HepG2 (cell line): ENCODE measurements around the gene MAP3K5. TPM values are rescaled to one million over a fixed set of nuclear protein-coding genes. Genes with fewer than 3 reads are reported as not detected.

Experiments used
- EP300 ChIP-seq, 3 experiments: sonication (generic) in 1 of 3; formaldehyde crosslinking in 1 of 3; IDR thresholded peaks; 2 replicates each; pipeline versions ENCODE4 v1.5.1 to v1.6.1; 2011 to 2020; ENCODE audit warnings: low read depth in 2 of 3, low read length in 2 of 3, borderline replicate concordance in 1 of 3, improper control_type of control experiment in 1 of 3, mild to moderate bottlenecking in 1 of 3, missing genetic modification reagents in 1 of 3, moderate library complexity in 1 of 3
- SMARCE1 ChIP-seq: fragments of 450-650 bp; IDR thresholded peaks from 2 replicates; pipeline ENCODE4 v1.6.1; 2017; ENCODE audit warnings: borderline replicate concordance
- ZNF530 ChIP-seq: sonication (generic); formaldehyde crosslinking; IDR thresholded peaks from 2 replicates; pipeline ENCODE4 v1.5.0; 2020; ENCODE audit warnings: low read depth, mild to moderate bottlenecking, missing genetic modification reagents
- polyA plus RNA-seq, 8 experiments: library from polyadenylated mRNA; depleted of rRNA in 3 of 8; stranded (reverse) in 7 of 8; unstranded in 1 of 8; fragments of >200 nt; fragmentation: Illumina TruSeq in 4 of 8; extraction: Trizol in 4 of 8; gene quantifications; 2 replicates each; pipeline versions ENCODE4 v1.2.1 to v1.2.3, GENCODE V29; 2011 to 2016; ENCODE audit warnings: low read depth in 4 of 8, missing spikeins in 1 of 8, mixed read lengths in 1 of 8; ENCODE audit not compliant: insufficient read depth in 1 of 8
- total RNA-seq, 5 experiments: library from RNA; depleted of rRNA; stranded (reverse); fragments of >200 nt; fragmentation: Illumina TruSeq; extraction: Trizol; gene quantifications; 2 replicates each; pipeline ENCODE4 v1.2.3, GENCODE V29; 2016; ENCODE audit warnings: low read depth in 1 of 5
- TF ChIP-seq, protein P1 (sequence below), 2 experiments: sonication (generic) in 1 of 2; formaldehyde crosslinking in 1 of 2; IDR thresholded peaks; 2 replicates each; pipeline versions ENCODE4 v1.6.1 to v1.9.0; 2014 to 2022; ENCODE audit warnings: antibody characterized with exemption in 1 of 2, borderline replicate concordance in 1 of 2, inconsistent platforms in 1 of 2, low read depth in 1 of 2, missing genetic modification reagents in 1 of 2

Gene MAP3K5
- total and polyA plus RNA-seq, 2 of the 13 experiments (the other 11 are each of a cell fraction or from before 2014, with no cell fraction given), result not detected

GRCh38 chr6:136840276-136841001 is 48.2 kb upstream of the MAP3K5 start (continued):
- TF ChIP-seq EP300 (IDR thresholded peaks at IDR 0.05; ENCODE audit: low read depth in 2 of 2, low read length in 2 of 2), result no peak
- TF ChIP-seq EP300 (CRISPR knock-in tag; IDR thresholded peaks at IDR 0.05; ENCODE audit: borderline replicate concordance), result no peak
- TF ChIP-seq SMARCE1, result no peak
- TF ChIP-seq ZNF530 (CRISPR knock-in tag), result no peak
- TF ChIP-seq, protein P1, sequence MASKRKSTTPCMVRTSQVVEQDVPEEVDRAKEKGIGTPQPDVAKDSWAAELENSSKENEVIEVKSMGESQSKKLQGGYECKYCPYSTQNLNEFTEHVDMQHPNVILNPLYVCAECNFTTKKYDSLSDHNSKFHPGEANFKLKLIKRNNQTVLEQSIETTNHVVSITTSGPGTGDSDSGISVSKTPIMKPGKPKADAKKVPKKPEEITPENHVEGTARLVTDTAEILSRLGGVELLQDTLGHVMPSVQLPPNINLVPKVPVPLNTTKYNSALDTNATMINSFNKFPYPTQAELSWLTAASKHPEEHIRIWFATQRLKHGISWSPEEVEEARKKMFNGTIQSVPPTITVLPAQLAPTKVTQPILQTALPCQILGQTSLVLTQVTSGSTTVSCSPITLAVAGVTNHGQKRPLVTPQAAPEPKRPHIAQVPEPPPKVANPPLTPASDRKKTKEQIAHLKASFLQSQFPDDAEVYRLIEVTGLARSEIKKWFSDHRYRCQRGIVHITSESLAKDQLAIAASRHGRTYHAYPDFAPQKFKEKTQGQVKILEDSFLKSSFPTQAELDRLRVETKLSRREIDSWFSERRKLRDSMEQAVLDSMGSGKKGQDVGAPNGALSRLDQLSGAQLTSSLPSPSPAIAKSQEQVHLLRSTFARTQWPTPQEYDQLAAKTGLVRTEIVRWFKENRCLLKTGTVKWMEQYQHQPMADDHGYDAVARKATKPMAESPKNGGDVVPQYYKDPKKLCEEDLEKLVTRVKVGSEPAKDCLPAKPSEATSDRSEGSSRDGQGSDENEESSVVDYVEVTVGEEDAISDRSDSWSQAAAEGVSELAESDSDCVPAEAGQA (IDR thresholded peaks at IDR 0.05; ENCODE audit: low read depth), result no peak
- TF ChIP-seq, protein P1 (CRISPR knock-in tag; IDR thresholded peaks at IDR 0.05; ENCODE audit: borderline replicate concordance), result no peak
